Endothelial cell of umbilical vein (primary cell): ENCODE data around the gene PDS5B. TPM values are rescaled to one million over a fixed set of nuclear protein-coding genes. Genes with fewer than 3 reads are reported as not detected.

Experiments used
- BruUV-seq: library from RNA; stranded (reverse); fragments of 400-500 nt; replicated peaks from 2 replicates; lab custom pipeline; 2021; lab: Mats Ljungman, UMichigan
- CTCF ChIA-PET: fragments of 300-600, 350-600 bp; sonication (Branson Sonifier 250); formaldehyde crosslinking; loops from one replicate; lab custom pipeline; 2021; ENCODE audit warnings: antibody characterized with exemption, inconsistent platforms; lab: Charles Lee
- POLR2A ChIA-PET: fragments of 300-600, 350-600 bp; sonication (Branson Sonifier 250); formaldehyde crosslinking; loops from one replicate; lab custom pipeline; 2021; ENCODE audit warnings: antibody characterized with exemption, inconsistent platforms; lab: Charles Lee
- DNase-seq: peaks from one replicate; pipeline ENCODE4 v3.0.0-alpha.2; 2011; ENCODE audit warnings: low read depth, low spot score
- FAIRE-seq: peaks from 2 replicates; lab custom pipeline; 2011; peaks lifted over from hg19 to GRCh38; lab: Jason Lieb, UNC
- H2AFZ ChIP-seq: 2 replicates; pipeline ENCODE4 v1.6.0; 2012; ENCODE audit warnings: low read depth, low read length, control low read depth, inconsistent platforms
- H3K27ac ChIP-seq: 2 replicates; pipeline ENCODE4 v1.5.1; 2011; ENCODE audit warnings: low read depth, mild to moderate bottlenecking, control low read depth, low read length, moderate library complexity; ENCODE audit not compliant: insufficient read depth
- H3K27me3 ChIP-seq, 2 experiments: 2 replicates each; pipeline versions ENCODE4 v1.6.0 to v1.6.1; 2011; ENCODE audit warnings: low read length in 2 of 2, mixed read lengths in 1 of 2; ENCODE audit not compliant: control insufficient read depth in 2 of 2, insufficient read depth in 2 of 2
- H3K36me3 ChIP-seq, 2 experiments: 2 replicates in 1 of 2; 3 replicates in 1 of 2; pipeline ENCODE4 v1.5.1; 2011; ENCODE audit warnings: low read length in 2 of 2, mild to moderate bottlenecking in 1 of 2, moderate library complexity in 1 of 2; ENCODE audit not compliant: control insufficient read depth in 2 of 2, insufficient read depth in 2 of 2; ENCODE audit errors: extremely low read depth in 1 of 2
- H3K4me1 ChIP-seq: 3 replicates; pipeline ENCODE4 v1.5.1; 2011; ENCODE audit warnings: mild to moderate bottlenecking, low read length; ENCODE audit not compliant: control insufficient read depth, insufficient read depth; ENCODE audit errors: extremely low read depth
- H3K4me2 ChIP-seq: 2 replicates; pipeline ENCODE4 v1.6.1; 2011; ENCODE audit warnings: low read length, control low read depth, mixed read lengths; ENCODE audit not compliant: insufficient read depth
- H3K4me3 ChIP-seq, 3 experiments: fragments of 200-600 bp in 1 of 3; sonication (generic), shearing (Covaris generic) in 1 of 3; replicated peaks in 1 of 3; 2 replicates each; pipeline ENCODE4 v1.5.1; 2011 to 2016; ENCODE audit warnings: control low read depth in 3 of 3, low read length in 3 of 3, mild to moderate bottlenecking in 2 of 3, inconsistent platforms in 1 of 3, low read depth in 1 of 3, moderate library complexity in 1 of 3; ENCODE audit not compliant: insufficient read depth in 1 of 3
- H3K79me2 ChIP-seq: 2 replicates; pipeline ENCODE4 v1.6.0; 2012; ENCODE audit warnings: low read length, inconsistent platforms; ENCODE audit not compliant: control insufficient read depth, insufficient read depth
- H3K9ac ChIP-seq: replicated peaks from 2 replicates; pipeline ENCODE3; 2011; ENCODE audit warnings: low read length, control low read depth; ENCODE audit not compliant: insufficient read depth; ENCODE audit errors: extremely low read depth
- H3K9me1 ChIP-seq: replicated peaks from 3 replicates; pipeline ENCODE4 v1.6.0; 2011; ENCODE audit warnings: mild to moderate bottlenecking, low read length; ENCODE audit not compliant: control insufficient read depth, insufficient read depth; ENCODE audit errors: extremely low read depth
- H3K9me3 ChIP-seq: replicated peaks from 2 replicates; pipeline ENCODE4 v1.5.1; 2012; ENCODE audit warnings: low read length, inconsistent platforms; ENCODE audit not compliant: control insufficient read depth, insufficient read depth
- H4K20me1 ChIP-seq: replicated peaks from 2 replicates; pipeline ENCODE3; 2011; ENCODE audit warnings: mild to moderate bottlenecking, low read length; ENCODE audit not compliant: control insufficient read depth, insufficient read depth; ENCODE audit errors: extremely low read depth
- CTCF ChIP-seq, 2 donors: IDR thresholded peaks; 1 replicate in 1 of 2; 2 replicates in 1 of 2; pipeline ENCODE4 v1.5.1; 2011; ENCODE audit warnings: low read length in 2 of 2, mild to moderate bottlenecking in 2 of 2, moderate library complexity in 2 of 2, control low read depth in 1 of 2, inconsistent platforms in 1 of 2, low read depth in 1 of 2; ENCODE audit not compliant: insufficient read depth in 1 of 2; ENCODE audit errors: extremely low read depth in 1 of 2
- EZH2 ChIP-seq: IDR thresholded peaks from 2 replicates; pipeline ENCODE4 v1.6.1; 2012; ENCODE audit warnings: borderline replicate concordance, low read depth, mild to moderate bottlenecking, moderate library complexity, low read length, inconsistent platforms; ENCODE audit not compliant: severe bottlenecking
- FOS ChIP-seq: IDR thresholded peaks from 2 replicates; pipeline ENCODE4 v1.6.1; 2011; ENCODE audit warnings: mild to moderate bottlenecking, low read length, moderate library complexity, borderline replicate concordance; ENCODE audit not compliant: insufficient read depth
- GATA2 ChIP-seq: IDR thresholded peaks from 2 replicates; pipeline ENCODE4 v1.7.0; 2011; ENCODE audit warnings: low read depth, mild to moderate bottlenecking, moderate library complexity, mixed read lengths, low read length; ENCODE audit not compliant: insufficient read length, insufficient read depth
- JUN ChIP-seq: IDR thresholded peaks from 2 replicates; pipeline ENCODE4 v1.6.1; 2011; ENCODE audit warnings: borderline replicate concordance, low read depth; ENCODE audit not compliant: insufficient read length, insufficient read depth
- MYC ChIP-seq: IDR thresholded peaks from one replicate; pipeline ENCODE4 v1.6.1; 2011; ENCODE audit warnings: mild to moderate bottlenecking, low read depth, low read length
- POLR2A ChIP-seq: IDR thresholded peaks from 2 replicates; pipeline ENCODE4 v1.6.1; 2012; ENCODE audit warnings: low read depth, mild to moderate bottlenecking, control low read depth, low read length
- POLR2AphosphoS5 ChIP-seq: IDR thresholded peaks from 2 replicates; pipeline ENCODE4 v1.6.1; 2012; ENCODE audit warnings: low read depth, mild to moderate bottlenecking, control low read depth, low read length, moderate library complexity; ENCODE audit not compliant: insufficient read depth
- dilution Hi-C: fragments of 300-500 bp; cut with MboI; formaldehyde crosslinking; loops from one replicate; pipeline ENCODE4 v1.15.0; 2019; ENCODE audit warnings: low sequenced_read_pairs; ENCODE audit not compliant: extremely low pct_ligation_motif_present
- intact Hi-C: fragments of 100-400 bp; cut with micrococcal nuclease; formaldehyde crosslinking; loops from one replicate; pipeline ENCODE4 v1.10.0; 2022
- polyA plus RNA-seq, 4 experiments: library from polyadenylated mRNA; depleted of rRNA in 3 of 4; stranded (reverse) in 3 of 4; unstranded in 1 of 4; fragments of >200 nt; gene quantifications; 2 replicates each; pipeline versions ENCODE4 v1.2.1 to v1.2.3, GENCODE V29; 2011 to 2012; ENCODE audit warnings: missing spikeins in 1 of 4
- total RNA-seq: library from RNA; stranded (reverse); gene quantifications from 2 replicates; pipeline ENCODE4 v1.2.3, GENCODE V29; 2021
- TF ChIP-seq, protein P1 (sequence below): IDR thresholded peaks from 2 replicates; pipeline ENCODE4 v1.6.1; 2011; ENCODE audit not compliant: insufficient read depth, insufficient read length

Gene PDS5B
- total and polyA plus RNA-seq, 2 donors (not counting 3 experiments of a cell fraction or from before 2014, with no cell fraction given): 3.9 to 40.3 TPM

DNA sequence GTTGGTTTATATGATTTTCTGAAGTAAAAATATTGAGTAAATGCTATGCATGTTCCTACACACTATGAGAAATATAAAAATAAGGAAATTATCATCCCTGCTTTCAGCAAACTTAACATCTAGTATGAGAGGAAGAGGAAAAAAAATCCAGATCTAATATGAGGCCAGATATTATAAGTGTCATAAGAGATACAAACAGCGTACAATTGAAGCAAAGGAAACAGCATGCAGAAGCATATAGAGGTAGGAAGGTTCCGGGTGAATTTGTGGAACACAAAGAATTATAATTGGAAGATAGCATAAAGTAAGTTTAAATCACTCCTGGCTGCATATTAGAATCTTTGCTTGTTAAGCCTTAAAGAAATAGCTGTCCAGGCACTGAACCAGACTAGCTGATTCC lies 88.3 kb downstream of the PDS5B start:
- no peak overlapping the region for H3K27ac ChIP-seq
- H3K9me1 ChIP-seq: no peaks in the 10 kb centered on the region
- no TSS peak for BruUV-seq
- no peak overlapping the region for H2AFZ ChIP-seq
- no peak overlapping the region for H3K9ac ChIP-seq
- no peaks in the 10 kb centered on the region for H3K9me3 ChIP-seq
- peaks cover 13% of the 10 kb centered on the region for H3K4me1 ChIP-seq
- H4K20me1 ChIP-seq: no peaks in the 10 kb centered on the region
- no peaks in the 10 kb centered on the region for H3K79me2 ChIP-seq
- H3K4me2 ChIP-seq: no peak overlapping the region
- no peaks in the 10 kb centered on the region for H3K27me3 ChIP-seq
- H3K4me3 ChIP-seq: no peak overlapping the region
- H3K36me3 ChIP-seq: peaks cover 0 to 3% of the 10 kb centered on the region in 2 experiments
- dilution Hi-C loops: no loop called here
- POLR2A ChIA-PET: no interaction called here
- CTCF ChIA-PET: interaction anchor here (1.1 kb wide), 1 partner anchor 10 kb away, joined by 3 read pairs; no protein-coding TSS in a partner anchor
- DNase-seq (no peak), FAIRE-seq (no peak)
- intact Hi-C loops: no loop called here
- TF ChIP-seq EZH2 (no peak), FOS (no peak), CTCF (IDR thresholded peaks at IDR 0.05; ENCODE audit: extremely low read depth in 1 of 2, insufficient read depth in 1 of 2, low read depth in 1 of 2, low read length in 2 of 2) (no peak), POLR2AphosphoS5 (no peak), MYC (no peak), POLR2A (no peak), JUN (no peak), GATA2 (no peak)
- TF ChIP-seq, protein P1, sequence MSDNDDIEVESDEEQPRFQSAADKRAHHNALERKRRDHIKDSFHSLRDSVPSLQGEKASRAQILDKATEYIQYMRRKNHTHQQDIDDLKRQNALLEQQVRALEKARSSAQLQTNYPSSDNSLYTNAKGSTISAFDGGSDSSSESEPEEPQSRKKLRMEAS: no peak
